Caco-2 (cell line): ENCODE data around the gene EPG5. TPM values are rescaled to one million over a fixed set of nuclear protein-coding genes. Genes with fewer than 3 reads are reported as not detected.

Source experiments
- BruUV-seq: library from RNA; stranded (reverse); fragments of 400-500 nt; replicated peaks from 2 replicates; lab custom pipeline; 2021; lab: Mats Ljungman, UMichigan
- CTCF ChIA-PET: fragments of 300-600 bp; sonication (Branson Sonifier 250); formaldehyde crosslinking; loops from one replicate; lab custom pipeline; 2022; ENCODE audit warnings: antibody characterized with exemption; lab: Charles Lee
- POLR2A ChIA-PET: fragments of 300-600 bp; sonication (Branson Sonifier 250); formaldehyde crosslinking; loops from one replicate; lab custom pipeline; 2022; ENCODE audit warnings: antibody characterized with exemption; lab: Charles Lee
- DNase-seq, 2 experiments: peaks; one replicate each; pipeline versions ENCODE4 v3.0.0 to v3.0.0-alpha.2; 2020 to 2022
- H3K27me3 ChIP-seq: replicated peaks from 2 replicates; pipeline ENCODE4 v1.6.0; 2011; ENCODE audit warnings: low read length; ENCODE audit not compliant: control insufficient read depth, insufficient read depth
- H3K36me3 ChIP-seq: 2 replicates; pipeline ENCODE4 v1.5.1; 2011; ENCODE audit warnings: low read length; ENCODE audit not compliant: control insufficient read depth, insufficient read depth
- H3K4me1 ChIP-seq: fragments of 250-450 bp; sonication (Bioruptor Pico); 2 replicates; pipeline ENCODE4 v1.5.1; 2020; ENCODE audit warnings: mild to moderate bottlenecking
- H3K4me3 ChIP-seq: 2 replicates; pipeline ENCODE4 v1.5.1; 2011; ENCODE audit warnings: low read depth, mild to moderate bottlenecking, control low read depth, low read length
- H3K9me3 ChIP-seq: fragments of 250-450 bp; sonication (Bioruptor Pico); 2 replicates; pipeline ENCODE4 v1.5.1; 2020; ENCODE audit warnings: mild to moderate bottlenecking, moderate library complexity
- H3K27ac Mint-ChIP-seq: one replicate; pipeline ENCODE4 v1.8.0; 2022; ENCODE audit warnings: mixed read lengths; ENCODE audit not compliant: unreplicated experiment
- H3K27me3 Mint-ChIP-seq: one replicate; pipeline ENCODE4 v1.8.0; 2022; ENCODE audit warnings: mixed read lengths; ENCODE audit not compliant: insufficient read depth, unreplicated experiment
- H3K36me3 Mint-ChIP-seq: one replicate; pipeline ENCODE4 v1.8.0; 2022; ENCODE audit warnings: mild to moderate bottlenecking, mixed read lengths; ENCODE audit not compliant: insufficient read depth, unreplicated experiment
- H3K4me1 Mint-ChIP-seq: one replicate; pipeline ENCODE4 v1.8.0; 2022; ENCODE audit warnings: low read depth, mixed read lengths; ENCODE audit not compliant: unreplicated experiment
- H3K4me3 Mint-ChIP-seq: one replicate; pipeline ENCODE4 v1.8.0; 2022; ENCODE audit warnings: mild to moderate bottlenecking, moderate library complexity, mixed read lengths; ENCODE audit not compliant: unreplicated experiment
- H3K9me3 Mint-ChIP-seq: one replicate; pipeline ENCODE4 v1.8.0; 2022; ENCODE audit warnings: mixed read lengths; ENCODE audit not compliant: unreplicated experiment
- intact Hi-C: fragments of 100-400 bp; cut with micrococcal nuclease; formaldehyde crosslinking; loops from one replicate; pipeline ENCODE4 v1.10.0; 2022; ENCODE audit not compliant: unreplicated experiment
- total RNA-seq: library from RNA; stranded (reverse); gene quantifications from 2 replicates; pipeline ENCODE4 v1.2.3, GENCODE V29; 2022
- TF ChIP-seq, protein P1 (sequence below), 2 experiments: fragments of 200-600 bp in 1 of 2; IDR thresholded peaks; 1 replicate in 1 of 2; 2 replicates in 1 of 2; pipeline versions ENCODE4 v1.5.1 to v1.8.0; 2011 to 2022; ENCODE audit warnings: antibody characterized with exemption in 1 of 2, control low read depth in 1 of 2, inconsistent platforms in 1 of 2, low read depth in 1 of 2, low read length in 1 of 2, mild to moderate bottlenecking in 1 of 2, moderate library complexity in 1 of 2; ENCODE audit not compliant: insufficient read depth in 1 of 2, severe bottlenecking in 1 of 2, unreplicated experiment in 1 of 2

EPG5 gene
- total RNA-seq, 1 experiment from 2014 or later, result 12.0 TPM

DNA sequence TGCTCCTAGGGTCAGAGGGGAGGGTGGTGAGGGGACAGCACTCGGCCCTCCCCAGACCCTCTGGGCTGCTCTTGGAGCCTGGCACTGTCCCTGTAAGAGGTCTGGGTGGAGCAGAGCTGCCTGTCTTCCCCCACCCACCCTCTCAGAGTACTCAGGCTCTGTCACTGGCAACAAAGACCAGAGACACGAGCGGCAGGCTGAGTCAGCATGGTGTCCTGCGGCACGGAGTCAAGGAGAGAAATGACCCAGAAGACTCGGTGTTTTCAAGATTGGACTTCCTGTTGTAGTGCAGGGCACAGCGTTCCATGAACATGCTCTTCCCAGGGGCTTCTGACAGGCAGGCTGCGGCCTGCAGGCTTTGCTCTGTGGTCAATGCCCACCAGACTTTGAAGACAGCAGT lies 121.7 kb downstream of the EPG5 start:
- Mint-ChIP-seq H3K27ac (no peak overlapping the region), H3K27me3 (no peaks in the 10 kb centered on the region), H3K9me3 (no peaks in the 10 kb centered on the region), H3K4me3 (no peak overlapping the region), H3K36me3 (no peaks in the 10 kb centered on the region), H3K4me1 (no peaks in the 10 kb centered on the region)
- ChIA-PET CTCF (no interaction called here), POLR2A (no interaction called here)
- intact Hi-C loops, result no loop called here
- Histone ChIP-seq H3K4me3 (no peak overlapping the region), H3K36me3 (no peaks in the 10 kb centered on the region; the same call in 1 of the 2 replicates), H3K27me3 (no peaks in the 10 kb centered on the region), H3K4me1 (no peaks in the 10 kb centered on the region), H3K9me3 (no peaks in the 10 kb centered on the region)
- TF ChIP-seq, protein P1, sequence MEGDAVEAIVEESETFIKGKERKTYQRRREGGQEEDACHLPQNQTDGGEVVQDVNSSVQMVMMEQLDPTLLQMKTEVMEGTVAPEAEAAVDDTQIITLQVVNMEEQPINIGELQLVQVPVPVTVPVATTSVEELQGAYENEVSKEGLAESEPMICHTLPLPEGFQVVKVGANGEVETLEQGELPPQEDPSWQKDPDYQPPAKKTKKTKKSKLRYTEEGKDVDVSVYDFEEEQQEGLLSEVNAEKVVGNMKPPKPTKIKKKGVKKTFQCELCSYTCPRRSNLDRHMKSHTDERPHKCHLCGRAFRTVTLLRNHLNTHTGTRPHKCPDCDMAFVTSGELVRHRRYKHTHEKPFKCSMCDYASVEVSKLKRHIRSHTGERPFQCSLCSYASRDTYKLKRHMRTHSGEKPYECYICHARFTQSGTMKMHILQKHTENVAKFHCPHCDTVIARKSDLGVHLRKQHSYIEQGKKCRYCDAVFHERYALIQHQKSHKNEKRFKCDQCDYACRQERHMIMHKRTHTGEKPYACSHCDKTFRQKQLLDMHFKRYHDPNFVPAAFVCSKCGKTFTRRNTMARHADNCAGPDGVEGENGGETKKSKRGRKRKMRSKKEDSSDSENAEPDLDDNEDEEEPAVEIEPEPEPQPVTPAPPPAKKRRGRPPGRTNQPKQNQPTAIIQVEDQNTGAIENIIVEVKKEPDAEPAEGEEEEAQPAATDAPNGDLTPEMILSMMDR (IDR thresholded peaks at IDR 0.05; ENCODE audit: insufficient read depth in 1 of 2, low read depth in 1 of 2, low read length in 1 of 2, severe bottlenecking in 1 of 2, unreplicated experiment in 1 of 2), result no peak
- no TSS peak for BruUV-seq
- no peak for DNase-seq

DNA sequence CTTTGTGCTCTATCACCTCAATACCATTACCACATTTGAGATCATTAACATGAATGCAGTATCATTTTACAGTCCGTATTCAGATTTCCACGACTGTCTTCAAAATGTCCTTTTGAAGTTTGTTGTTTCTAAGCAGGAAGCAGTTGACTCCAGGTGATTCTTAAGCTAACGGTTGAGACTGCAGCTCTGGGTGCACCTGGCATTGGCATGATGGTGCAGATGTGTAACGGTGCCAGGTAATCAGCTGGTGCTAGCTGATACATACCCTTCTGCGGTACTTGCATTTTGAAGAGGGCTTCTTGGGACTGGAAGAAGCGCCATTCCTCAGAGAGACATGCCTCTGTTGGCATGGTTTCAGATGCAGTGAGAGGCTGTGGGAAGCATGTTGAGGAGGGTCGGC lies 122.2 kb downstream of the EPG5 start:
- Histone ChIP-seq H3K9me3 (no peaks in the 10 kb centered on the region), H3K27me3 (no peaks in the 10 kb centered on the region), H3K36me3 (no peaks in the 10 kb centered on the region; the same call in 1 of the 2 replicates), H3K4me1 (no peaks in the 10 kb centered on the region), H3K4me3 (no peak overlapping the region)
- no peaks in the 10 kb centered on the region for H3K27me3 Mint-ChIP-seq
- no peaks in the 10 kb centered on the region for H3K36me3 Mint-ChIP-seq
- no peak for DNase-seq
- no peaks in the 10 kb centered on the region for H3K9me3 Mint-ChIP-seq
- ChIA-PET POLR2A (no interaction called here), CTCF (no interaction called here)
- intact Hi-C loops, result no loop called here
- H3K27ac Mint-ChIP-seq, result no peak overlapping the region
- no peak overlapping the region for H3K4me3 Mint-ChIP-seq
- BruUV-seq, result no TSS peak
- H3K4me1 Mint-ChIP-seq, result no peaks in the 10 kb centered on the region
- TF ChIP-seq, protein P1 (IDR thresholded peaks at IDR 0.05; ENCODE audit: insufficient read depth in 1 of 2, low read depth in 1 of 2, low read length in 1 of 2, severe bottlenecking in 1 of 2, unreplicated experiment in 1 of 2), result no peak

DNA sequence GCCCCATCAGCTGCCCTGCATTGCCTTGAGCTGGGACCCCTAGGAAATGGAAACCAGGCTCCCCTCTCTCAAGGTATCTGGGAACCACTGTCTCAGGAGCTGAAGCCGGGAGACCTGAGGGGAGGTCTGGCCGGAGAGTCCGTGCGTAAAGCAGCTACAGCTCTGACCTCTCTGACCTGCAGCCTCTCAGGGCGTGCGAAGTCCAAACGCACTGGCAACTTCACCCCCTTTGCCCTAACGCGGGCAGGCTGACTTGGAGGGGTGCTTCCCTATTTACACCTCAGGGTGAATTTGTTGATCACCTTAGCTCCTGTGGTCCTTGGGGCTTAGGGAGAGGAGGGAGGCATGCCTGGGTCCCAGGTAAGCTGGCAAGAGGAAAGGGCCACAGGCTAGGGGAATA lies 124.1 kb downstream of the EPG5 start:
- no TSS peak for BruUV-seq
- no peak overlapping the region for H3K4me3 ChIP-seq
- no peak overlapping the region for H3K4me3 Mint-ChIP-seq

More for the DNA sequence above, 124.1 kb downstream of the EPG5 start:
- intact Hi-C loops, result no loop called here
- TF ChIP-seq, protein P1 (IDR thresholded peaks at IDR 0.05; ENCODE audit: insufficient read depth in 1 of 2, low read depth in 1 of 2, low read length in 1 of 2, severe bottlenecking in 1 of 2, unreplicated experiment in 1 of 2), result no peak
- DNase-seq, result no peak
- Mint-ChIP-seq H3K36me3 (no peaks in the 10 kb centered on the region), H3K27me3 (no peaks in the 10 kb centered on the region), H3K4me1 (no peaks in the 10 kb centered on the region), H3K27ac (no peak overlapping the region), H3K9me3 (no peaks in the 10 kb centered on the region)
- Histone ChIP-seq H3K4me1 (no peaks in the 10 kb centered on the region), H3K27me3 (no peaks in the 10 kb centered on the region), H3K9me3 (no peaks in the 10 kb centered on the region), H3K36me3 (no peaks in the 10 kb centered on the region)
- ChIA-PET CTCF (no interaction called here), POLR2A (no interaction called here)
